Measurements from ENCODE around the gene UBR3. TPM values are rescaled to one million over a fixed set of nuclear protein-coding genes. Genes with fewer than 3 reads are reported as not detected.

The UBR3 gene
- total and polyA plus RNA-seq, 10 donors: 7.2 to 119 (median 54.3) TPM

DNA sequence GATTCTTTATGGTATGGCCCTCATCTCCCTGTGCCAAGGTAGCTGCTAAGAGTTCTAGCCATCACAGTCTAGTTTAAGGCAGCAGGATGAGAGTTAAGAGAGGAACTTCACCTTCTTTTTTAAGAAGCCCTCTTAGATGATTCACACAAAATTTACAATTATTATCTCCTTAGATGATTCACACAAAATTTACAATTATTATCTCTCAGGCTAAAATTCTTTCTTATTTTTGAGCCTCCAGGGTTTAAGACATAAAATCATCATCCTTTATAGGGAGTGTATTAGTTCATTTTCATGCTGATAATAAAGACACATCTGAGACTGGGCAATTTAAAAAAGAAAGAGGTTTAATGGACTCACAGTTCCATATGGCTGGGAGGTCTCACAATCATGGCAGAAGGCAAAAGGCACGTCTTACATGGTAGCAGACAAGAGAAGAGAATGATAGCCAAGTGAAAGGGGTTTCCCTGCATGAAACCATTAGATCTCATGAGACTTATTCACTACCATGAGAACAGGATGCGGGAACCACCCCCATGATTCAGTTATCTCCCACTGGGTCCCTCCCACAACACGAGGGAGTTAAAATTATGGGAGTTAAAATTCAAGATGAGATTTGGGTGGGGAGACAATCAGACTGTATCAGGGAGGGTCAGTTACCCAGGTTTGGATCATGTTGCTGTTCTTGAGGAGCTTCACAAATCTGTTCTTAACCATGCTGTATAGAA lies 217.7 kb downstream of the UBR3 start:
- no peaks in the 10 kb centered on the region for H3K27me3 ChIP-seq (replicated peaks in 1 of 7)
- intact Hi-C loops (cut with DNase I; ENCODE audit: low total_unique reads): no loop called here

DNA sequence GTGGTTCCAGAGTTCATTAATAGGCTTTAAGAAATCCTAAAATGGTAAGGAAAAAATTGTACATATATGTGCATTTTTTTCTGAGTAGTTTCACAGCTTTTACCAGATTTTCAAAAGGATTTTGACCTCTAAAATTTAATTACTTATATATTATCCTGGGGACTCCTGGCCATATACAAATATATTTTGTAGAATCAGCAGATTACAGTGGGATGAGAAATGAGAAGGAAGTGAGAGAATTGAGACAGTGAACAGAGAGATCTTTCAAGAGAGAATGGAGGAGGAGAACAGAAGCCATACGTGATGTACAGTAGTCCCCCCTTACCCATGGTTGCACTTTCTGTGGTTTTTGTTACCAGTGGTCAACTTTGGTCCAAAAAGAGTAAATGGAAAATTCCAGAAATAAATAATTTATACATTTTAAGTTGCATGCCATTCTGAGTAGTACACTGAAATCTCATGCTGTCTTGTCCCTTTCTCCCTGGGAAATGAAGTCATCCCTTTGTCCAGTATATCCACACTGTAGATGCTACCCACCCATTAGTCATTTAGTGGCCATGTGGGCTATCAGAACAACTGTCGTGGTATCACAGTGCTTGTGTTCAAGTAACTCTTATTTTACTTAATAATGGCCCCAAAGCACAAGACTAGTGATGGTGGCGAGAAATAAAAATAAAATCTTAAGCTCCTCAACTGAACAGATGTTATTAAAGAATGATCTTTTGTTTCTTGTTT lies 220.2 kb downstream of the UBR3 start:
- no peak overlapping the region for H3K27ac ChIP-seq
- intact Hi-C loops (cut with DNase I; ENCODE audit: low total_unique reads): no loop called here
- no peaks in the 10 kb centered on the region for H3K9me3 ChIP-seq
- no peak for DNase-seq
- TF ChIP-seq POLR2A (IDR thresholded peaks at IDR 0.05): no peak
- TF ChIP-seq, protein P1, sequence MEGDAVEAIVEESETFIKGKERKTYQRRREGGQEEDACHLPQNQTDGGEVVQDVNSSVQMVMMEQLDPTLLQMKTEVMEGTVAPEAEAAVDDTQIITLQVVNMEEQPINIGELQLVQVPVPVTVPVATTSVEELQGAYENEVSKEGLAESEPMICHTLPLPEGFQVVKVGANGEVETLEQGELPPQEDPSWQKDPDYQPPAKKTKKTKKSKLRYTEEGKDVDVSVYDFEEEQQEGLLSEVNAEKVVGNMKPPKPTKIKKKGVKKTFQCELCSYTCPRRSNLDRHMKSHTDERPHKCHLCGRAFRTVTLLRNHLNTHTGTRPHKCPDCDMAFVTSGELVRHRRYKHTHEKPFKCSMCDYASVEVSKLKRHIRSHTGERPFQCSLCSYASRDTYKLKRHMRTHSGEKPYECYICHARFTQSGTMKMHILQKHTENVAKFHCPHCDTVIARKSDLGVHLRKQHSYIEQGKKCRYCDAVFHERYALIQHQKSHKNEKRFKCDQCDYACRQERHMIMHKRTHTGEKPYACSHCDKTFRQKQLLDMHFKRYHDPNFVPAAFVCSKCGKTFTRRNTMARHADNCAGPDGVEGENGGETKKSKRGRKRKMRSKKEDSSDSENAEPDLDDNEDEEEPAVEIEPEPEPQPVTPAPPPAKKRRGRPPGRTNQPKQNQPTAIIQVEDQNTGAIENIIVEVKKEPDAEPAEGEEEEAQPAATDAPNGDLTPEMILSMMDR (IDR thresholded peaks at IDR 0.05 in 8 of 11, conservative IDR thresholded peaks at IDR 0.05 in 3 of 11): no peak
- TF ChIP-seq POLR2AphosphoS5 (IDR thresholded peaks at IDR 0.05): no peak
- no peaks in the 10 kb centered on the region for H3K27me3 ChIP-seq (replicated peaks in 1 of 7)
- WGBS, 5 donors: 87 to 96% (median 94%) methylated on average over 3 of the region's 3 CpGs
- H3K36me3 ChIP-seq: peaks cover 0 to 74% (median 4%) of the 10 kb centered on the region in 6 donors
- no peak overlapping the region for H3K4me3 ChIP-seq
- H3K4me1 ChIP-seq: no peaks in the 10 kb centered on the region

More for the DNA sequence above, 217.7 kb downstream of the UBR3 start:
- H3K27ac ChIP-seq: no peak overlapping the region
- no peaks in the 10 kb centered on the region for H3K9me3 ChIP-seq
- TF ChIP-seq POLR2A (IDR thresholded peaks at IDR 0.05): no peak
- no peak for TF ChIP-seq POLR2AphosphoS5 (IDR thresholded peaks at IDR 0.05)
- TF ChIP-seq, protein P1 (IDR thresholded peaks at IDR 0.05 in 8 of 11, conservative IDR thresholded peaks at IDR 0.05 in 3 of 11): no peak
- no peaks in the 10 kb centered on the region for H3K4me1 ChIP-seq
- no peak for DNase-seq
- 75 to 89% (median 87%) methylated on average over 3 of the region's 3 CpGs for WGBS, 5 donors
- peaks cover 0 to 75% (median 2%) of the 10 kb centered on the region in 6 donors for H3K36me3 ChIP-seq
- no peak overlapping the region for H3K4me3 ChIP-seq

DNA sequence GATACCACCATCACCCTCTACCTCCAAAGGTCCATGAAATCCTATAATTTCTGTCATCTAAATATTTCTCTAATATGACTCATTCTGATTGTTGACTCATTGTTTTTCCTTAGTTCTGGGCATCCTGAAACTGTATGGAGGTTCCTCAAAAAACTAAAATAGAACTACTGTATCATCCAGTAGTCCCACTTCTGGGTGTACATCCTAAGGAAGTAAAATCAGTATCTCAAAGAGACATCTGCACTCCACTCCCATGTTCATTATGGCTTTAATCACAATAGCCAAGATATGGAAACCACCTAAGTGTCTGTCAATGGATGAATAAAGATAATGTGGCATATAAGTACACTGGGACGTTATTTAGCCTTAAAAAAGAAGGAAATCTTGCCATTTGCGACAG lies 224.9 kb downstream of the UBR3 start:
- Histone ChIP-seq H3K9me3 (no peaks in the 10 kb centered on the region), H3K4me1 (no peaks in the 10 kb centered on the region), H3K4me3 (no peak overlapping the region), H3K27ac (no peak overlapping the region), H3K27me3 (replicated peaks in 1 of 7) (no peaks in the 10 kb centered on the region), H3K36me3 (peaks cover 0 to 89% (median 16%) of the 10 kb centered on the region in 6 donors)
- intact Hi-C loops (cut with DNase I; ENCODE audit: low total_unique reads): no loop called here
- TF ChIP-seq, protein P1 (IDR thresholded peaks at IDR 0.05 in 8 of 11, conservative IDR thresholded peaks at IDR 0.05 in 3 of 11): no peak
- TF ChIP-seq POLR2A (IDR thresholded peaks at IDR 0.05) (no peak), POLR2AphosphoS5 (IDR thresholded peaks at IDR 0.05) (no peak)
- no peak for DNase-seq
- 93 to 96% (median 94%) methylated on average over 2 of the region's 2 CpGs for WGBS, 5 donors

DNA sequence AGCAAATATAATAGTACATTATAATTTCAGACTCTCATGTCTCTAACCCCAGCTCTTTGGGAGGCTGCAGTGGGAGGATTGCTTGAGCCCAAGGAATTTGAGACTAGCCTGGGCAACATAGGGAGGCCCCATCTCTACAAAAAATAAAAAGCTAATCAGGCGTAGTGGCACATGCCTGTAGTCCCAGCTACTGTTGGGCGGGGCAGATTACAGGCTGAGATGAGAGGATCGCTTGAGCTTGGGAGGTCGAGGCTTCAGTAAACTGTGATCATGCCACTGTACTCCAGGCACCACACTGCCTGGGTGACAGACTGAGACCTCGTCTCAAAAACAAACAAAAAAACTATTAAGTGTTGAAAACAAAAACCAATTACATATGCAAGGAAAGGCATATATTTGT lies 227.7 kb downstream of the UBR3 start:
- no peaks in the 10 kb centered on the region for H3K9me3 ChIP-seq
- TF ChIP-seq POLR2AphosphoS5 (IDR thresholded peaks at IDR 0.05): no peak
- TF ChIP-seq POLR2A (IDR thresholded peaks at IDR 0.05): no peak
- TF ChIP-seq, protein P1 (IDR thresholded peaks at IDR 0.05 in 8 of 11, conservative IDR thresholded peaks at IDR 0.05 in 3 of 11): no peak
- no peaks in the 10 kb centered on the region for H3K4me1 ChIP-seq
- 94 to 97% (median 95%) methylated on average over 5 of the region's 5 CpGs for WGBS, 5 donors
- no peak for DNase-seq
- intact Hi-C loops (cut with DNase I; ENCODE audit: low total_unique reads): no loop called here
- H3K27me3 ChIP-seq (replicated peaks in 1 of 7): no peaks in the 10 kb centered on the region
- no peak overlapping the region for H3K27ac ChIP-seq
- no peak overlapping the region for H3K4me3 ChIP-seq
- H3K36me3 ChIP-seq: peaks cover 0 to 85% (median 22%) of the 10 kb centered on the region in 6 donors
